Liver (tissue), 3 donors: ENCODE data around the gene PLEKHO2.
A peak's percentile ranks its signal among the peaks of the same experiment; 100 is the strongest.

Experiments used
- FOXA1 ChIP-seq: IDR thresholded peaks from 2 replicates; pipeline ENCODE4 v1.6.1; 2016; ENCODE audit warnings: antibody characterized with exemption
- GABPA ChIP-seq, 2 donors: IDR thresholded peaks in 1 of 2; conservative IDR thresholded peaks in 1 of 2; 2 replicates each; pipeline ENCODE4 v1.6.1; 2016; ENCODE audit warnings: antibody characterized with exemption in 2 of 2, mild to moderate bottlenecking in 1 of 2, moderate library complexity in 1 of 2
- JUND ChIP-seq, 2 donors: IDR thresholded peaks; 2 replicates each; pipeline ENCODE4 v1.6.1; 2016; ENCODE audit warnings: antibody characterized with exemption in 2 of 2
- RAD21 ChIP-seq, 2 donors: IDR thresholded peaks; 2 replicates each; pipeline ENCODE4 v1.6.1; 2016; ENCODE audit warnings: antibody characterized with exemption in 2 of 2, mild to moderate bottlenecking in 2 of 2
- RXRA ChIP-seq, 2 donors: IDR thresholded peaks; 2 replicates each; pipeline ENCODE4 v1.6.1; 2017 to 2018; ENCODE audit warnings: antibody characterized with exemption in 2 of 2, mild to moderate bottlenecking in 1 of 2
- SP1 ChIP-seq: IDR thresholded peaks from 2 replicates; pipeline ENCODE4 v1.6.1; 2018; ENCODE audit warnings: antibody characterized with exemption, mild to moderate bottlenecking
- TAF1 ChIP-seq: conservative IDR thresholded peaks from 2 replicates; pipeline ENCODE4 v1.6.1; 2016; ENCODE audit warnings: antibody characterized with exemption, mild to moderate bottlenecking
- YY1 ChIP-seq: IDR thresholded peaks from 2 replicates; pipeline ENCODE4 v1.6.1; 2016; ENCODE audit warnings: antibody characterized with exemption, mild to moderate bottlenecking
- TF ChIP-seq, protein P1 (sequence below): fragments of 150-350 bp; IDR thresholded peaks from 2 replicates; pipeline ENCODE4 v1.5.1; 2017; ENCODE audit warnings: improper control_type of control experiment, low read depth, low read length; ENCODE audit not compliant: missing input control
- TF ChIP-seq, protein P2 (sequence below): IDR thresholded peaks from 2 replicates; pipeline ENCODE4 v1.6.1; 2016; ENCODE audit warnings: antibody characterized with exemption
- TF ChIP-seq, protein P3 (sequence below): IDR thresholded peaks from 2 replicates; pipeline ENCODE4 v1.6.1; 2016; ENCODE audit warnings: antibody characterized with exemption
- TF ChIP-seq, protein P4 (sequence below): IDR thresholded peaks from 2 replicates; pipeline ENCODE4 v1.6.1; 2016; ENCODE audit warnings: antibody characterized with exemption
- TF ChIP-seq, protein P5 (sequence below): IDR thresholded peaks from 2 replicates; pipeline ENCODE4 v1.6.1; 2016; ENCODE audit warnings: antibody characterized with exemption, mild to moderate bottlenecking
- donor health status: healthy.
- donor health status: healthy.

DNA sequence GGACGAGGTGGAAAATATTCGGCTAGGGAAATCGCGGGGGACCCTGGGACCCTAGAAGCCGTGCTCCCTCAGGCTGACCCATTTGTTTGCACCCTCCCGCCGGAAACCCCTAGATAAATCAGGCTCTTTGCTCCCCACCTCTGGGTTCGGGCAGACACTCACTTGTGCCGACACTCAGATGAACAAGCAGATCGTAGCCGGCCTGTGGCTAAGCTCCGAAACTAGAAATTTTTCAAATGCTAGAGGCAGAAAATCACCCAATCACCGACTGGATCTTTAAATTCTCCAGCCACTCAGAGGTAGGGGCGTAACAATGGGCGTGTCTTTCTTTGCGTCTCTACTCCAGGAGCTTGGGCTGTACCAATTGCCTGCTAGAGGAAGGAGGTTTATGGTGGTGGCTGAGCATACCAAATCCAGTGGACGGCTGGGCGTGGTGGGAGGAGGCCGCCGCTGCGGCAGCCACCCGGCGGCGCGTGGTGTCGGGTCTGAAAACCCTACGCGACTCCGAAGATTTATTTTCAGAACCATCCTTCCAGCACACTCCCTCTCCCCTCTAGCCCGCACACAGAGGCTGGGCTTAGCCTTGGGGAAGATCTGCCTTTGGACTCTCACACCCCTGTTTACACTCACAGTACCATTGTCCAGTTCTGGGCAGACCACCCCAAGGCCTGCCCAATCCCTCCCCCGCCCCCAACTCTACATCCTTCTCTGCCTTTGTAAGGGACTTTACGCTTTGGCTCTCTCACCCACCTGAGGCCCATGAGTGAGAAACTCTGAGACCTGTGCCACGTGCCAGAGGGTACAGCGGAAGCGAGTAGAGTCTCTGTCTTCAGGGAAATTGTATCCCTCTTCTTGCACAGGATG is 16.1 kb upstream of the PLEKHO2 start, which contains the start of gene PIF1:
- TF ChIP-seq, protein P1, sequence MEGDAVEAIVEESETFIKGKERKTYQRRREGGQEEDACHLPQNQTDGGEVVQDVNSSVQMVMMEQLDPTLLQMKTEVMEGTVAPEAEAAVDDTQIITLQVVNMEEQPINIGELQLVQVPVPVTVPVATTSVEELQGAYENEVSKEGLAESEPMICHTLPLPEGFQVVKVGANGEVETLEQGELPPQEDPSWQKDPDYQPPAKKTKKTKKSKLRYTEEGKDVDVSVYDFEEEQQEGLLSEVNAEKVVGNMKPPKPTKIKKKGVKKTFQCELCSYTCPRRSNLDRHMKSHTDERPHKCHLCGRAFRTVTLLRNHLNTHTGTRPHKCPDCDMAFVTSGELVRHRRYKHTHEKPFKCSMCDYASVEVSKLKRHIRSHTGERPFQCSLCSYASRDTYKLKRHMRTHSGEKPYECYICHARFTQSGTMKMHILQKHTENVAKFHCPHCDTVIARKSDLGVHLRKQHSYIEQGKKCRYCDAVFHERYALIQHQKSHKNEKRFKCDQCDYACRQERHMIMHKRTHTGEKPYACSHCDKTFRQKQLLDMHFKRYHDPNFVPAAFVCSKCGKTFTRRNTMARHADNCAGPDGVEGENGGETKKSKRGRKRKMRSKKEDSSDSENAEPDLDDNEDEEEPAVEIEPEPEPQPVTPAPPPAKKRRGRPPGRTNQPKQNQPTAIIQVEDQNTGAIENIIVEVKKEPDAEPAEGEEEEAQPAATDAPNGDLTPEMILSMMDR = no peak
- TF ChIP-seq JUND (IDR thresholded peaks at IDR 0.05) = peak in 1 of 2 donors; percentile 23
- TF ChIP-seq, protein P2, sequence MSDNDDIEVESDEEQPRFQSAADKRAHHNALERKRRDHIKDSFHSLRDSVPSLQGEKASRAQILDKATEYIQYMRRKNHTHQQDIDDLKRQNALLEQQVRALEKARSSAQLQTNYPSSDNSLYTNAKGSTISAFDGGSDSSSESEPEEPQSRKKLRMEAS = peak; percentile 40
- TF ChIP-seq YY1 = peak; percentile 89
- TF ChIP-seq SP1 = peak; percentile 78
- TF ChIP-seq TAF1 = no peak
- no peak for TF ChIP-seq GABPA (IDR thresholded peaks at IDR 0.05 in 1 of 2, conservative IDR thresholded peaks at IDR 0.05 in 1 of 2)
- TF ChIP-seq RAD21 (IDR thresholded peaks at IDR 0.05) = peak in 1 of 2 donors; percentile 29
- TF ChIP-seq FOXA1 = no peak
- TF ChIP-seq RXRA (IDR thresholded peaks at IDR 0.05) = peak in 1 of 2 donors; percentile 5
- TF ChIP-seq, protein P3, sequence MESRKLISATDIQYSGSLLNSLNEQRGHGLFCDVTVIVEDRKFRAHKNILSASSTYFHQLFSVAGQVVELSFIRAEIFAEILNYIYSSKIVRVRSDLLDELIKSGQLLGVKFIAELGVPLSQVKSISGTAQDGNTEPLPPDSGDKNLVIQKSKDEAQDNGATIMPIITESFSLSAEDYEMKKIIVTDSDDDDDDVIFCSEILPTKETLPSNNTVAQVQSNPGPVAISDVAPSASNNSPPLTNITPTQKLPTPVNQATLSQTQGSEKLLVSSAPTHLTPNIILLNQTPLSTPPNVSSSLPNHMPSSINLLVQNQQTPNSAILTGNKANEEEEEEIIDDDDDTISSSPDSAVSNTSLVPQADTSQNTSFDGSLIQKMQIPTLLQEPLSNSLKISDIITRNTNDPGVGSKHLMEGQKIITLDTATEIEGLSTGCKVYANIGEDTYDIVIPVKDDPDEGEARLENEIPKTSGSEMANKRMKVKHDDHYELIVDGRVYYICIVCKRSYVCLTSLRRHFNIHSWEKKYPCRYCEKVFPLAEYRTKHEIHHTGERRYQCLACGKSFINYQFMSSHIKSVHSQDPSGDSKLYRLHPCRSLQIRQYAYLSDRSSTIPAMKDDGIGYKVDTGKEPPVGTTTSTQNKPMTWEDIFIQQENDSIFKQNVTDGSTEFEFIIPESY = no peak
- TF ChIP-seq, protein P4, sequence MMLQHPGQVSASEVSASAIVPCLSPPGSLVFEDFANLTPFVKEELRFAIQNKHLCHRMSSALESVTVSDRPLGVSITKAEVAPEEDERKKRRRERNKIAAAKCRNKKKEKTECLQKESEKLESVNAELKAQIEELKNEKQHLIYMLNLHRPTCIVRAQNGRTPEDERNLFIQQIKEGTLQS = no peak
- TF ChIP-seq, protein P5, sequence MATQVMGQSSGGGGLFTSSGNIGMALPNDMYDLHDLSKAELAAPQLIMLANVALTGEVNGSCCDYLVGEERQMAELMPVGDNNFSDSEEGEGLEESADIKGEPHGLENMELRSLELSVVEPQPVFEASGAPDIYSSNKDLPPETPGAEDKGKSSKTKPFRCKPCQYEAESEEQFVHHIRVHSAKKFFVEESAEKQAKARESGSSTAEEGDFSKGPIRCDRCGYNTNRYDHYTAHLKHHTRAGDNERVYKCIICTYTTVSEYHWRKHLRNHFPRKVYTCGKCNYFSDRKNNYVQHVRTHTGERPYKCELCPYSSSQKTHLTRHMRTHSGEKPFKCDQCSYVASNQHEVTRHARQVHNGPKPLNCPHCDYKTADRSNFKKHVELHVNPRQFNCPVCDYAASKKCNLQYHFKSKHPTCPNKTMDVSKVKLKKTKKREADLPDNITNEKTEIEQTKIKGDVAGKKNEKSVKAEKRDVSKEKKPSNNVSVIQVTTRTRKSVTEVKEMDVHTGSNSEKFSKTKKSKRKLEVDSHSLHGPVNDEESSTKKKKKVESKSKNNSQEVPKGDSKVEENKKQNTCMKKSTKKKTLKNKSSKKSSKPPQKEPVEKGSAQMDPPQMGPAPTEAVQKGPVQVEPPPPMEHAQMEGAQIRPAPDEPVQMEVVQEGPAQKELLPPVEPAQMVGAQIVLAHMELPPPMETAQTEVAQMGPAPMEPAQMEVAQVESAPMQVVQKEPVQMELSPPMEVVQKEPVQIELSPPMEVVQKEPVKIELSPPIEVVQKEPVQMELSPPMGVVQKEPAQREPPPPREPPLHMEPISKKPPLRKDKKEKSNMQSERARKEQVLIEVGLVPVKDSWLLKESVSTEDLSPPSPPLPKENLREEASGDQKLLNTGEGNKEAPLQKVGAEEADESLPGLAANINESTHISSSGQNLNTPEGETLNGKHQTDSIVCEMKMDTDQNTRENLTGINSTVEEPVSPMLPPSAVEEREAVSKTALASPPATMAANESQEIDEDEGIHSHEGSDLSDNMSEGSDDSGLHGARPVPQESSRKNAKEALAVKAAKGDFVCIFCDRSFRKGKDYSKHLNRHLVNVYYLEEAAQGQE = peak; percentile 50
